GM12801 (cell line): Measurements from ENCODE around the gene NR0B1.

Source experiments
- TF ChIP-seq, protein P1 (sequence below): IDR thresholded peaks from one replicate; pipeline ENCODE4 v1.5.1; 2011; ENCODE audit warnings: control low read depth; ENCODE audit not compliant: insufficient read length; ENCODE audit errors: extremely low read depth

The NR0B1 gene

DNA sequence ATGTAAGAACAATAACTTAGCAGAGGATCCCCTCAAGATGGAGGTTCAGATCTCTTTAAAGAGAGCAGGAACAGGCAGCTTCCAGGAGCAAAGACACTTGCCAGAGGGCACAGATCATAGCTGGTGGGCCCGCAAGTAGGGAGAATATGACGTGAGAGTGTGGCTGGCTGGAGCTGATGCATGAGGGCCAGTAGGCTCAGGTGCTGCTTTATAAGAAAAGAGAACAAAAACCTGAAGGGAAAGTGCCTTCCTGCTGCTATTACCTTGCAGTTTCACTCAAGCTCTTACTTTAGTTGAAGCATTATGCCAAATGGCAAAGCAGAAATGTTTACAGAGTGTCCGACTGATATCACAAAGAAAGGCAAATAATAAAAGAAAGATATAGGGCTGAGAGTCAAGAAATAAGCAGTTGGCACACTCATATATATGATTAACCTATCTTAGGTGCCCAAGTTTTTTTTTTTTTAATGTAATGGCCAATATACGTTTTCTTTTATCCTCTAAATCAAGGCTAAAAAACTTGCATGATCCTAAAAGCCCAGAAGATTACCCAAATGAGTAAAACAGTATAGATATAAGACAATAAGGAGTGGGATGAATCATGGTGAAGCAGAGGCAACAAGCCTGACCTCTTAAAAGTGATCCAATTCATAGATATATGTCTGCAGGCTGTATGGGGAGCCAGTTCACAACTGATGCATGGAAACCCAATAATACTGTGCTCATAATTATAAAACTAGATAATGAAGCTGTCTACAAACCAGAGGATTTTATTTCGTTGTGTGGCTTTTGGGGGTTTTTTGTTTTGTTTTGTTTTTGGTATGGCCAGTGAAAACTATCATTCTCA lies 12.6 kb downstream of the NR0B1 start:
- TF ChIP-seq, protein P1, sequence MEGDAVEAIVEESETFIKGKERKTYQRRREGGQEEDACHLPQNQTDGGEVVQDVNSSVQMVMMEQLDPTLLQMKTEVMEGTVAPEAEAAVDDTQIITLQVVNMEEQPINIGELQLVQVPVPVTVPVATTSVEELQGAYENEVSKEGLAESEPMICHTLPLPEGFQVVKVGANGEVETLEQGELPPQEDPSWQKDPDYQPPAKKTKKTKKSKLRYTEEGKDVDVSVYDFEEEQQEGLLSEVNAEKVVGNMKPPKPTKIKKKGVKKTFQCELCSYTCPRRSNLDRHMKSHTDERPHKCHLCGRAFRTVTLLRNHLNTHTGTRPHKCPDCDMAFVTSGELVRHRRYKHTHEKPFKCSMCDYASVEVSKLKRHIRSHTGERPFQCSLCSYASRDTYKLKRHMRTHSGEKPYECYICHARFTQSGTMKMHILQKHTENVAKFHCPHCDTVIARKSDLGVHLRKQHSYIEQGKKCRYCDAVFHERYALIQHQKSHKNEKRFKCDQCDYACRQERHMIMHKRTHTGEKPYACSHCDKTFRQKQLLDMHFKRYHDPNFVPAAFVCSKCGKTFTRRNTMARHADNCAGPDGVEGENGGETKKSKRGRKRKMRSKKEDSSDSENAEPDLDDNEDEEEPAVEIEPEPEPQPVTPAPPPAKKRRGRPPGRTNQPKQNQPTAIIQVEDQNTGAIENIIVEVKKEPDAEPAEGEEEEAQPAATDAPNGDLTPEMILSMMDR: no peak

DNA sequence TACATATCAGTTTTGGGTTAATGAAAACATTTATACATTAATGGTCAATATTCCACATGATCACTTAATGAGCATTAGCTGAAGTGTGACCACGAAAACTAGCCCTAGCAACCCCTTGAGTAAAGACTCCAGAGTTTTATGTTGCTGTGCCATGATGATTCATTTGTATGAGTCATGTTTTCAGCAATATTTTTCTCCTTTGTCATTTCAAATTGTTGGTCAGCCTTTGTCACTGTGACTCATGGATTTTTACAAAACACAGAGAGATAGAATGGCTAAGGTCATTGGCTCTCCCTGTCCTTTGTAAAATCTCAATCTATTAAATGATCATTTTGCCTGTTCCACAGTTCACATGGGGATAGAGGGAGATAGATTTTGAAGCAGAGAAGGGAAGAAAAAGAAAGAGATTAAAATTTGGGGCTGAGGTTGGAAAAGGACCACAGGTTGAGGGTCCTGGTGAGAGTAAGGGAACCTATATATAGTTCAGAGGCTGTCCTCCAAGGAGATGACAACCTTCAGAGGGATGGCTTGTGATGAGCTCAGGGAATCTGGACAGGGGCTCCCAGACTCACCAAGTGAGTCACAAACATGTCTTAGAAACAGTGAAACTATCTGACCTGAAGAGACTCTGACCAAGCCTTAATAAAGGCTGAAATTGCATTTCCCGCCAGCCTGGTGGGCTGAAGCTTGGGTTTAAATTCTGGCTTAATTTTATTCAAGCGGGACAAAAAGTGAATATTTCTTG lies 25.6 kb downstream of the NR0B1 start:
- TF ChIP-seq, protein P1: no peak

DNA sequence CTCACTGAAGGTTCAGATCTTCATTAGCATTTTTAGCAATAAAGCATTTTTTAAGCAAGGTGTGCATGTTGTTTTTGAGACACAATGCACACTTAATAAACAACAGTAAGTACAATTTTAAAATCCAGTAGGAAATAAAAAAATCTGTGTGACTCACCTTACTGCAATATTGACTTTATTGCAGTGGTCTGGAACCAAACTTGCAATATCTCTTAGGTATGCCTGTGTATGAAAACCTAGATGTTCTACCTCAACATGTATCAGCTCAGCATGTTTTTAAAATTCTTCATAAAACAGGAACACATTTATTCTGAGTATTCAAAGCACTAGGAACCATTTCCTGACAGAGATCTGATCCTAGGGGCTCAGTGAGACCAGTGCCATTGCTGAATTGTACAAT lies 26.7 kb downstream of the NR0B1 start:
- TF ChIP-seq, protein P1: no peak

DNA sequence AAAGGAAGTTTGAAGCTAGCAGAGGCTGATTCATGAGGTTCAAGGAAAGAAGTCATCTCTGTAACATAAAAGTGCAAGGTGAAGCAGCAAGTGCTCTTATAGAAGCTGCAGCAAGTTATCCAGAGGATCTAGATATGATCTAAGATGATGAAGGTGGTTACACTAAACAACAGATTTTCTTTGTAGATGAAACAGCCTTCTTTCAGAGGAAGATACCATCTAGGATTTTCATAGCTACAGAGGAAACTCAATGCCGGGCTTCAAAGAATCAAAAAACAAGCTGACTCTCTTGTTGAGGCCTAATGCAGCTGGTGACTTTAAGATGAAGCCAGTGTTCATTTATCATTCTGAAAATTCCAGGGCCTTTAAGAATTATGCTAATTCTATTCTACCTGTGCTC lies 28.8 kb downstream of the NR0B1 start:
- TF ChIP-seq, protein P1: no peak

DNA sequence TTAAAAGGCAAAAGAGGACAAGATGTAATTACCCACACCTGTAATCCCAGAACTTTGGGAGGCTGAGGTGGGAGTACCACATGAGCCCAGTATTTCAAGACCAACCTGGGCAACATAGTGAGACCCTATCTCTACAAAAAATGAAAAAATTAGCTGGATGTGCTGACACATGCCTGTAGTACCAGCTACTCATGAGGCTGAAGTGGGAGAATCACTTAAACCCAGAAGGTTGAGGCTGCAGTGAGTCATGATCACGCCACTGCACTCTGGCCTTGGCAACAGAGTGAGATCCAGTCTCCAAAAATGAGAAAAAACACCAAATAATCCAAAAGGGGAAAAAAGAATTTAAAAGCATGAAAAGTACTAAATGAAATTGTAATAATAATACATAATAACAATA lies 30.8 kb downstream of the NR0B1 start:
- TF ChIP-seq, protein P1: no peak

DNA sequence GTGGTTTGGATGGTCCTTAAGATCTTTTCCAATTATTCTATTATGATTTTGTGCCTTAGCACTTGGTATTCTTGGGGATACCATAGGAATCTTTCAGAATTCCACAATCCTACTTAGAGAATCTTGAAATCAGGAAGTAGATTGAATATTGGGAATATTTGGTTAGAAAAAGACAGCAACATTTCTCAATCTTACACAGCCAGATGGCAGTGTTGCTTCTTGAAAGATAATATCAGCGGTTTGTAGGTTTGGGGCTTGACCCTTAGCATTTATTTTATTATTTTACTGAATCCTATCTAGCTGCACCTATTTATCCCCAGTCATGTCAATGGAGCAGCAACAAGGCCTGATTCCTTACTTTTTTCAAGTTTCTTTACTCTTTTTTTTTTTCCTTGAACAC lies 33.7 kb downstream of the NR0B1 start:
- TF ChIP-seq, protein P1: no peak

DNA sequence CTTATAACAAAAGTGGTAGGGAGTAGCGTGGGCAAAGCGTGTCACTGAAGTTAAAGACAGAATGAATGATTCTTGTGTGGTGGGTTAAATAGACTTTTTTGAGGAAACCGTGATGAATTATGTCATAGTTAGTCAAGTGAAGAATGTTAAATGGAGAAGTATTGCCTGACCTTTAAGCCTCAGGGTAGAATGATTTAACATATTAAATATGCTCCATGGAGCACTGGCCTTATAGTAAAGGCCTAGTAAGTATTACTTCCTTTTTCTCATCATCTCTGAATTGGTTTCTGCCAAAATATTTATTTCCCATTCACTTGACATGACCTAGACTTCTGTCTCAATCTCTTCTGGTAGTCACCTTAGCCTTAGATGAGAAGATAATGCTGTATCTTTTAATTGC lies 38.6 kb downstream of the NR0B1 start:
- TF ChIP-seq, protein P1: no peak
